H1 (cell line): Measurements from ENCODE around the gene MRPL28. TPM values are rescaled to one million over a fixed set of nuclear protein-coding genes. Genes with fewer than 3 reads are reported as not detected.
"Not testable (repeated sequence)": the region's sequence is repeated elsewhere in the genome, so short reads cannot be mapped to it uniquely, and the experiment has no call there.

Experiments
- CTCF ChIA-PET: fragments of 300-600 bp; sonication (Branson Sonifier 250); formaldehyde crosslinking; loops from one replicate; lab custom pipeline; 2021; ENCODE audit not compliant: partially characterized antibody; lab: Charles Lee
- POLR2A ChIA-PET: fragments of 300-600 bp; sonication (Branson Sonifier 250); formaldehyde crosslinking; loops from one replicate; lab custom pipeline; 2021; ENCODE audit warnings: inconsistent platforms; ENCODE audit not compliant: partially characterized antibody; lab: Charles Lee
- DNase-seq, 2 experiments: peaks; one replicate each; pipeline versions ENCODE4 v3.0.0 to v3.0.0-alpha.2; 2010 to 2022; ENCODE audit warnings: low spot score in 2 of 2, low read depth in 1 of 2, mixed read lengths in 1 of 2
- FAIRE-seq: peaks from 2 replicates; lab custom pipeline; 2011; peaks lifted over from hg19 to GRCh38; lab: Jason Lieb, UNC
- H2AFZ ChIP-seq: 2 replicates; pipeline ENCODE4 v1.8.1; 2012; ENCODE audit warnings: low read length, inconsistent platforms
- H2AK5ac ChIP-seq: 2 replicates; pipeline ENCODE4 v1.6.1; 2013; ENCODE audit warnings: low read depth, low read length
- H2BK120ac ChIP-seq: replicated peaks from 2 replicates; pipeline ENCODE3; 2013; ENCODE audit warnings: low read depth, low read length, inconsistent platforms
- H2BK12ac ChIP-seq: 2 replicates; pipeline ENCODE4 v1.6.1; 2013; ENCODE audit warnings: low read depth, low read length
- H2BK15ac ChIP-seq: 2 replicates; pipeline ENCODE4 v1.6.1; 2013; ENCODE audit warnings: low read length
- H2BK20ac ChIP-seq: 2 replicates; pipeline ENCODE4 v1.6.1; 2013; ENCODE audit warnings: low read length
- H2BK5ac ChIP-seq: 2 replicates; pipeline ENCODE4 v1.6.1; 2013; ENCODE audit warnings: low read depth, low read length
- H3K14ac ChIP-seq: 2 replicates; pipeline ENCODE4 v1.6.1; 2013; ENCODE audit warnings: inconsistent platforms; ENCODE audit not compliant: insufficient read length
- H3K18ac ChIP-seq: 2 replicates; pipeline ENCODE4 v1.6.1; 2013; ENCODE audit warnings: low read length; ENCODE audit errors: extremely low read depth
- H3K23ac ChIP-seq: 2 replicates; pipeline ENCODE4 v1.6.1; 2013; ENCODE audit warnings: inconsistent platforms; ENCODE audit not compliant: insufficient read length
- H3K23me2 ChIP-seq: 2 replicates; pipeline ENCODE4 v1.6.1; 2013; ENCODE audit warnings: low read depth, low read length
- H3K27ac ChIP-seq: 2 replicates; pipeline ENCODE4 v1.6.1; 2011; ENCODE audit warnings: low read depth, low read length, inconsistent platforms
- H3K27me3 ChIP-seq, 4 experiments: replicated peaks in 1 of 4; 1 replicate in 1 of 4; 2 replicates in 3 of 4; pipeline versions ENCODE4 v1.6.1 to v1.8.1; 2011 to 2013; ENCODE audit warnings: low read length in 3 of 4, mild to moderate bottlenecking in 3 of 4, inconsistent platforms in 2 of 4, mixed read lengths in 2 of 4, moderate library complexity in 1 of 4; ENCODE audit not compliant: control insufficient read depth in 3 of 4, insufficient read depth in 3 of 4; ENCODE audit errors: extremely low read depth in 1 of 4
- H3K36me3 ChIP-seq, 4 experiments: 2 replicates each; pipeline versions ENCODE4 v1.6.1 to v1.8.1; 2011 to 2013; ENCODE audit warnings: mild to moderate bottlenecking in 4 of 4, low read length in 3 of 4, moderate library complexity in 2 of 4, control low read depth in 1 of 4, inconsistent platforms in 1 of 4; ENCODE audit not compliant: insufficient read depth in 4 of 4, control insufficient read depth in 2 of 4
- H3K4ac ChIP-seq: replicated peaks from 2 replicates; pipeline ENCODE3; 2013; ENCODE audit warnings: low read length, low read depth, mixed read lengths, inconsistent platforms; ENCODE audit not compliant: insufficient read length
- H3K4me1 ChIP-seq, 4 experiments: replicated peaks in 1 of 4; 1 replicate in 1 of 4; 2 replicates in 3 of 4; pipeline versions ENCODE4 v1.6.1 to v1.8.1; 2011 to 2013; ENCODE audit warnings: low read length in 3 of 4, inconsistent platforms in 2 of 4, mixed read lengths in 1 of 4; ENCODE audit not compliant: insufficient read depth in 4 of 4, control insufficient read depth in 3 of 4
- H3K4me2 ChIP-seq, 2 experiments: 2 replicates each; pipeline versions ENCODE4 v1.6.1 to v1.8.1; 2011 to 2013; ENCODE audit warnings: low read depth in 2 of 2, low read length in 2 of 2, control low read depth in 1 of 2, inconsistent platforms in 1 of 2, mild to moderate bottlenecking in 1 of 2; ENCODE audit not compliant: insufficient read depth in 1 of 2
- H3K4me3 ChIP-seq, 4 experiments: fragments of 200-600, 300-600 bp in 1 of 4; sonication (generic), shearing (Covaris generic), sonication (Bioruptor Twin) in 1 of 4; 2 replicates each; pipeline versions ENCODE4 v1.5.1 to v1.8.1; 2011 to 2016; ENCODE audit warnings: low read length in 4 of 4, low read depth in 3 of 4, control low read depth in 2 of 4, inconsistent platforms in 2 of 4, mild to moderate bottlenecking in 2 of 4, mixed read lengths in 1 of 4, moderate library complexity in 1 of 4; ENCODE audit not compliant: insufficient read depth in 2 of 4; ENCODE audit errors: extremely low read depth in 1 of 4
- H3K56ac ChIP-seq: replicated peaks from 2 replicates; pipeline ENCODE3; 2013; ENCODE audit warnings: low read depth, mild to moderate bottlenecking, mixed read lengths, low read length, inconsistent platforms; ENCODE audit not compliant: insufficient read length
- H3K79me1 ChIP-seq: 2 replicates; pipeline ENCODE4 v1.6.1; 2013; ENCODE audit warnings: low read depth, low read length, control low read depth
- H3K79me2 ChIP-seq, 2 experiments: 2 replicates each; pipeline versions ENCODE4 v1.6.1 to v1.8.1; 2012 to 2013; ENCODE audit warnings: low read length in 2 of 2, mild to moderate bottlenecking in 2 of 2, inconsistent platforms in 1 of 2; ENCODE audit not compliant: insufficient read depth in 2 of 2, control insufficient read depth in 1 of 2
- H3K9ac ChIP-seq, 4 experiments: replicated peaks in 1 of 4; 1 replicate in 1 of 4; 2 replicates in 3 of 4; pipeline versions ENCODE4 v1.6.1 to v1.8.1; 2011 to 2013; ENCODE audit warnings: low read depth in 3 of 4, low read length in 3 of 4, control low read depth in 2 of 4, mild to moderate bottlenecking in 2 of 4, moderate library complexity in 2 of 4, inconsistent platforms in 1 of 4; ENCODE audit errors: extremely low read depth in 1 of 4
- H3K9me3 ChIP-seq, 2 experiments: 2 replicates each; pipeline versions ENCODE4 v1.6.1 to v1.8.1; 2012 to 2013; ENCODE audit warnings: mild to moderate bottlenecking in 2 of 2, moderate library complexity in 2 of 2, control low read depth in 1 of 2, inconsistent platforms in 1 of 2, low read depth in 1 of 2, low read length in 1 of 2, mixed read lengths in 1 of 2; ENCODE audit not compliant: insufficient read depth in 2 of 2
- H4K20me1 ChIP-seq, 2 experiments: replicated peaks in 1 of 2; 2 replicates each; pipeline versions ENCODE3 to v1.8.1; 2011 to 2013; ENCODE audit warnings: inconsistent platforms in 2 of 2, low read length in 2 of 2, mild to moderate bottlenecking in 1 of 2; ENCODE audit not compliant: insufficient read depth in 2 of 2, control insufficient read depth in 1 of 2
- H4K5ac ChIP-seq: 2 replicates; pipeline ENCODE4 v1.6.1; 2013; ENCODE audit warnings: low read length, low read depth, mixed read lengths, inconsistent platforms; ENCODE audit not compliant: insufficient read length
- H4K8ac ChIP-seq: 2 replicates; pipeline ENCODE4 v1.8.0; 2013; ENCODE audit warnings: mild to moderate bottlenecking, moderate library complexity, low read length, inconsistent platforms; ENCODE audit not compliant: insufficient read depth; ENCODE audit errors: extremely low read depth
- H4K91ac ChIP-seq: replicated peaks from 2 replicates; pipeline ENCODE3; 2013; ENCODE audit warnings: low read length, mixed read lengths, inconsistent platforms; ENCODE audit not compliant: insufficient read length
- WGBS, 2 experiments: shearing (Covaris generic) in 1 of 2; methylation state at CpG; one replicate each; pipeline versions ENCODE4 v1.1.6 to v1.1.7; 2013 to 2015; ENCODE audit warnings: low lambda C conversion rate in 2 of 2, mixed read lengths in 2 of 2, inconsistent platforms in 1 of 2, low coverage in 1 of 2, missing lambda C conversion rate in 1 of 2; ENCODE audit not compliant: insufficient replicate concordance in 2 of 2, insufficient coverage in 1 of 2, insufficient read length in 1 of 2; ENCODE audit errors: extremely low coverage in 1 of 2, missing lambda C conversion rate in 1 of 2; 5-methylcytosine and 5-hydroxymethylcytosine counted together
- polyA plus RNA-seq, 7 experiments: library from polyadenylated mRNA; depleted of rRNA in 3 of 7; stranded (reverse) in 5 of 7; unstranded in 2 of 7; fragments of >200 nt in 5 of 7; fragments of 200-250 nt in 2 of 7; gene quantifications; 1 replicate in 5 of 7; 2 replicates in 1 of 7; 4 replicates in 1 of 7; pipeline versions ENCODE4 v1.2.1 to v1.2.3, GENCODE V29; 2011 to 2013; ENCODE audit warnings: missing spikeins in 2 of 7, mixed read lengths in 2 of 7
- total RNA-seq: library from RNA; stranded (reverse); fragmentation: NEBNext Ultra II Directional; extraction: Animal tissue kit (Norgen Biotek cat#: 25700); gene quantifications from 2 replicates; pipeline ENCODE4 v1.2.1, GENCODE V29; 2021

MRPL28 gene
- total and polyA plus RNA-seq, 2 of the 8 experiments (the other 6 are each of a cell fraction or from before 2014, with no cell fraction given): 88.9 to 188 TPM

DNA sequence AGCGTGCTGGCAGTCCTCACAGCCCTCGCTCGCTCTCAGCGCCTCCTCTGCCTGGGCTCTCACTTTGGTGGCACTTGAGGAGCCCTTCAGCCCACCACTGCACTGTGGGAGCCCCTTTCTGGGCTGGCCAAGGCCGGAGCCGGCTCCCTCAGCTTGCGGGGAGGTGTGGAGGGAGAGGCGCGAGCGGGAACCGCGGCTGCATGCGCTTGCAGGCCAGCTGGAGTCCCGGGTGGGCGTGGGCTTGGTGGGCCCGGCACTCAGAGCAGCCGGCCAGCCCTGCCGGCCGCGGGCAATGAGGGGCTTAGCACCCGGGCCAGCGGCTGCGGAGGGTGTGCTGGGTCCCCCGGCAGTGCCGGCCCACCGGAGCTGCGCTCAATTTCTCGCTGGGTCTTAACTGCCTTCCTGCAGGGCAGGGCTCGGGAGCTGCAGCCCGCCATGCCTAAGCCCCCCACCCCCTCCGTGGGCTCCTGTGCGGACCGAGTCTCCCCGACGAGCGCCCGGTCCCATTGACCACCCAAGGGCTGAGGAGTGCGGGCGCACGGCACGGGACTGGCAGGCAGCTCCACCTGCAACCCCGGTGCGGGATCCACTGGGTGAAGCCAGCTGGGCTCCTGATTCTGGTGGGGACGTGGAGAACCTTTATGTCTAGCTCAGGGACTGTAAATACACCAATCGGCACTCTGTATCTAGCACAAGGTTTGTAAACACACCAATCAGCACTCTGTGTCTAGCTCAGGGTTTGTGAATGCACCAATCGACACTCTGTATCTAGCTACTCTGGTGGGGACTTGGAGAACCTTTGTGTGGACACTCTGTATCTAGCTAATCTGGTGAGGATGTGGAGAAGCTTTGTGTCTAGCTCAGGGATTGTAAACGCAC, 29.0 kb downstream of the MRPL28 start:
- H3K27ac ChIP-seq, H3K4me3 ChIP-seq, H2BK120ac ChIP-seq, H4K5ac ChIP-seq, H2AFZ ChIP-seq, H2BK5ac ChIP-seq, H2BK12ac ChIP-seq, H3K4me1 ChIP-seq, H3K23me2 ChIP-seq, H3K9me3 ChIP-seq, H2BK15ac ChIP-seq, DNase-seq, H4K8ac ChIP-seq, H3K18ac ChIP-seq, H3K4me2 ChIP-seq, H2AK5ac ChIP-seq, H3K4ac ChIP-seq, H4K91ac ChIP-seq, FAIRE-seq, H3K14ac ChIP-seq, H3K9ac ChIP-seq, H3K27me3 ChIP-seq, H3K23ac ChIP-seq, H2BK20ac ChIP-seq, H3K56ac ChIP-seq: not testable (repeated sequence)
- POLR2A ChIA-PET: interaction anchor here (1.0 to 1.1 kb wide), 2 partner anchors 10 to 106 kb away, joined by 3 read pairs; no protein-coding TSS in a partner anchor
- Histone ChIP-seq H3K79me1 (peaks cover 25% of the 10 kb centered on the region), H3K79me2 (peaks cover 25 to 81% of the 10 kb centered on the region in 2 experiments; a peak in 3 of 4 replicates), H4K20me1 (peaks cover 13 to 32% of the 10 kb centered on the region in 2 experiments), H3K36me3 (peaks cover 5 to 15% (median 7%) of the 10 kb centered on the region in 4 experiments; a peak in 6 of 8 replicates)
- WGBS, 2 experiments: 84% methylated on average over 12 of the region's 47 CpGs; no CpG with 5 or more reads in 1 of the 2 experiments
- CTCF ChIA-PET: interaction anchor here (0.9 to 4.6 kb wide), 3 partner anchors 21 to 23 kb away, joined by 4 to 15 read pairs (median 9); no protein-coding TSS in a partner anchor
